OCI-LY1 (cell line): ENCODE data around the gene DNAAF5.

Experiments used
- CTCF ChIP-seq: fragments of 200-600 bp; sonication (generic), shearing (Covaris generic); IDR thresholded peaks from 2 replicates; pipeline ENCODE4 v1.5.1; 2017; ENCODE audit warnings: mild to moderate bottlenecking, antibody characterized with exemption, low read length, moderate library complexity, mixed read lengths
- EZH2 ChIP-seq: fragments of 200-600 bp; sonication (generic), shearing (Covaris generic); IDR thresholded peaks from 2 replicates; pipeline ENCODE4 v1.8.0; 2017; ENCODE audit warnings: borderline replicate concordance, mixed run types, mild to moderate bottlenecking, antibody characterized with exemption, low read length, moderate library complexity, mixed read lengths

DNA sequence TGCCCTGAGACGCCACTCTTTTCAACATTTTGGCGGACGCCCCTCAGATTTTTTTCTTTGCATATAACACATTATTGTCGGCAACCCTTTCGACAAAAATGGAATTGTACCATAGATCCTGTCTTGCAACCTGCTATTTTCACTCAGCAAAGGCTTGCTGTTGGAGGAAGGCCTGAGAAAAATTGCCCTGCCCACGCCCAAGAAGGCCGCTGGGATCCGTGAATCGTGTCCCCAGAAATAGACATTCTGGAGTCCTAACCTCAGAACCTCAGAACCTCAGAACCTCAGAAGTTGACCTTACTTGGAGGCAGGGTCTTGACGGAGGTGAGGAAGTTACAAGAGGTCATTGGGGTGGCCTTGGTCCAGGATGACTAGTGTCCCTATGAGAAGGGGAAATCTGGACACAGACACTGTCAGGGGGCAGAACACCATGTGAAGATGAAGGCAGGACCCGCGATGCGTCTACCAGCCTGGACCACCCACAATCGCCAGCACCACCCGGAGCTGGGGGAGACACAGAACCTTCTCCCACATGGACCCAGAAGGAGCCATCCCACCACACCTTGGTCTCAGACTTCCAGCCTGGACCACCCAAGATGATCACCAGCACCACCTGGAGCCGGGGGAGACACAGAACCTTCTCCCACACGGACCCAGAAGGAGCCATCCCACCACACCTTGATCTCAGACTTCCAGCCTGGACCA, 19.1 kb upstream of the DNAAF5 start:
- TF ChIP-seq CTCF (no peak), EZH2 (no peak)
